DND-41 (cell line): ENCODE measurements around the gene MFNG.

Experiments used
- CTCF ChIP-seq: IDR thresholded peaks from 2 replicates; pipeline ENCODE4 v1.5.1; 2012; ENCODE audit warnings: borderline replicate concordance, low read length, moderate library complexity, mild to moderate bottlenecking; ENCODE audit not compliant: poor library complexity, severe bottlenecking; ENCODE audit errors: extremely low read depth
- EZH2 ChIP-seq: IDR thresholded peaks from 3 replicates; pipeline ENCODE4 v1.6.1; 2012; ENCODE audit warnings: borderline replicate concordance, low read depth, mild to moderate bottlenecking, moderate library complexity, low read length, inconsistent platforms; ENCODE audit not compliant: severe bottlenecking

- no peak for TF ChIP-seq CTCF
- no peak for TF ChIP-seq EZH2
These were observed 11.6 kb downstream of the MFNG start for GRCh38 chr22:37474447-37475090.
